Dorsolateral prefrontal cortex (tissue), 118 donors: ENCODE results near the gene NDUFAF7. TPM values are rescaled to one million over a fixed set of nuclear protein-coding genes. Genes with fewer than 3 reads are reported as not detected.

Source experiments
- total RNA-seq, 120 experiments: library from RNA; stranded (reverse); gene quantifications; one replicate each; pipeline versions ENCODE4 v1.2.3 to v1.2.4, GENCODE V29; 2022

The NDUFAF7 gene
- total RNA-seq, 120 experiments from 2014 or later = 18.9 to 51.7 (median 32.5) TPM

Other genes starting within 250 kb of the NDUFAF7 start
- 10 to 100 TPM; 25.4 to 49.0 (median 39.5) TPM for gene HEATR5B, start 147.3 kb upstream of the NDUFAF7 start, total RNA-seq
- gene GPATCH11, start 147.1 kb upstream of the NDUFAF7 start, total RNA-seq = 10 to 100 TPM; 11.3 to 24.1 (median 17.3) TPM
- 100 to 1,000 TPM in 3 of 120 experiments, 10 to 100 TPM in 117; 30.7 to 122 (median 49.8) TPM for gene EIF2AK2, start 74.7 kb upstream of the NDUFAF7 start, total RNA-seq
- not detected for gene SULT6B1, start 43.0 kb upstream of the NDUFAF7 start, total RNA-seq
- 10 to 100 TPM; 31.6 to 64.9 (median 49.0) TPM for gene CEBPZOS, start 35.2 kb upstream of the NDUFAF7 start, total RNA-seq
- gene CEBPZ, start 62 bp upstream of the NDUFAF7 start, total RNA-seq = 10 to 100 TPM; 18.0 to 44.8 (median 29.7) TPM
- 10 to 100 TPM in 112 of 120 experiments, 1 to 10 TPM in 8; 7.8 to 37.9 (median 16.4) TPM for gene PRKD3, start 93.2 kb downstream of the NDUFAF7 start, total RNA-seq
- gene QPCT, start 113.0 kb downstream of the NDUFAF7 start, total RNA-seq = 10 to 100 TPM in 111 of 120 experiments, 1 to 10 TPM in 9; 4.6 to 30.3 (median 17.4) TPM